Measurements from ENCODE around the gene PAPPA. TPM values are rescaled to one million over a fixed set of nuclear protein-coding genes. Genes with fewer than 3 reads are reported as not detected.

Gene PAPPA
- total RNA-seq, 2 donors from 2014 or later, result 0.09 TPM

DNA sequence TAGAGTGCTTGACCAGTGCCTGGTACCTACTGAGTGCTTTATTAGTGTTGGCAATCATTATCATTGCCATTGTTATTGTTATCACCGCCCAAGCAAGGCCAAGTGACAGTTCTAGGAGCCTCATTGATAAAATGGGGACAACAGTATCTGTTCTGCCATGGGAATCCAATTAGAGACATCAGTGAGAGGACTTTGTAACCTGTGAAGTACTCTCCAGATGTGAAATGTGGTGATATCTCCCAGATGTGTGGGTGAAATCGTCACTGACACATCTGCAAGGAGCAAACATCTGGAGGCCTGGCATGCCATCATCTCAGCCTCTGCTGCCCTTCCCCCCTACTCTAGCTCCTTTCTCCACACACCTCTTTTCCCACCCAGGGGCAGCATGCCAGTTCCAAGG lies 260.8 kb downstream of the PAPPA start:
- H3K9me3 ChIP-seq (ENCODE audit: control insufficient read depth, low read length), result no peaks in the 10 kb centered on the region
- H3K27me3 ChIP-seq (ENCODE audit: control insufficient read depth, insufficient read depth, low read length, poor library complexity, severe bottlenecking), result peaks cover 79% of the 10 kb centered on the region
- no peak overlapping the region for H3K4me3 ChIP-seq (ENCODE audit: low read length)
- DNase-seq, result no peak
- no peaks in the 10 kb centered on the region for H3K4me1 ChIP-seq (ENCODE audit: control insufficient read depth, insufficient read depth, low read length)
- Mint-ChIP-seq H3K4me3 (no peak overlapping the region), H3K36me3 (ENCODE audit: low read depth) (no peaks in the 10 kb centered on the region), H3K9me3 (no peaks in the 10 kb centered on the region), H3K4me1 (peaks cover 6% of the 10 kb centered on the region), H3K27ac (no peak overlapping the region), H3K27me3 (ENCODE audit: insufficient read depth) (peaks cover 75% of the 10 kb centered on the region)
- H3K27ac ChIP-seq (ENCODE audit: low read depth, low read length), result no peak overlapping the region
- TF ChIP-seq CTCF (conservative IDR thresholded peaks at IDR 0.05), result no peak
- H3K36me3 ChIP-seq (ENCODE audit: control insufficient read depth, insufficient read depth, low read length), result no peaks in the 10 kb centered on the region
- H3K9ac ChIP-seq (ENCODE audit: extremely low read depth, low read length, poor library complexity, severe bottlenecking), result no peak overlapping the region
- WGBS, 2 experiments (ENCODE audit: insufficient coverage in 1 of 2, insufficient read length in 1 of 2), result 56 to 67% methylated on average over 1 to 2 of the region's 2 CpGs

GRCh38 chr9:116416421-116416820 lies 262.8 kb downstream of the PAPPA start:
- no peaks in the 10 kb centered on the region for H3K9me3 ChIP-seq (ENCODE audit: control insufficient read depth, low read length)
- no peak for TF ChIP-seq CTCF (conservative IDR thresholded peaks at IDR 0.05)

GRCh38 chr9:116417464-116417863 lies 263.9 kb downstream of the PAPPA start:
- no peaks in the 10 kb centered on the region for H3K9me3 Mint-ChIP-seq
- H3K27ac Mint-ChIP-seq, result no peak overlapping the region
- no peaks in the 10 kb centered on the region for H3K36me3 Mint-ChIP-seq (ENCODE audit: low read depth)
- no peaks in the 10 kb centered on the region for H3K9me3 ChIP-seq (ENCODE audit: control insufficient read depth, low read length)
- no peak overlapping the region for H3K9ac ChIP-seq (ENCODE audit: extremely low read depth, low read length, poor library complexity, severe bottlenecking)
- H3K27me3 ChIP-seq (ENCODE audit: control insufficient read depth, insufficient read depth, low read length, poor library complexity, severe bottlenecking), result peaks cover 54% of the 10 kb centered on the region
- no peak overlapping the region for H3K27ac ChIP-seq (ENCODE audit: low read depth, low read length)
- H3K27me3 Mint-ChIP-seq (ENCODE audit: insufficient read depth), result peaks cover 69% of the 10 kb centered on the region
- no peak overlapping the region for H3K4me3 Mint-ChIP-seq
- H3K4me1 ChIP-seq (ENCODE audit: control insufficient read depth, insufficient read depth, low read length), result no peaks in the 10 kb centered on the region
- TF ChIP-seq CTCF (conservative IDR thresholded peaks at IDR 0.05), result no peak
- 87 to 100% methylated on average over 2 of the region's 2 CpGs for WGBS, 2 experiments (ENCODE audit: insufficient coverage in 1 of 2, insufficient read length in 1 of 2)
- no peak for DNase-seq
- H3K4me3 ChIP-seq (ENCODE audit: low read length), result no peak overlapping the region
- H3K4me1 Mint-ChIP-seq, result peaks cover 11% of the 10 kb centered on the region
- no peaks in the 10 kb centered on the region for H3K36me3 ChIP-seq (ENCODE audit: control insufficient read depth, insufficient read depth, low read length)

More at GRCh38 chr9:116416421-116416820, 262.8 kb downstream of the PAPPA start:
- Mint-ChIP-seq H3K27me3 (ENCODE audit: insufficient read depth) (peaks cover 73% of the 10 kb centered on the region), H3K27ac (no peak overlapping the region), H3K9me3 (no peaks in the 10 kb centered on the region), H3K4me3 (no peak overlapping the region), H3K4me1 (peaks cover 11% of the 10 kb centered on the region), H3K36me3 (ENCODE audit: low read depth) (no peaks in the 10 kb centered on the region)
- H3K4me1 ChIP-seq (ENCODE audit: control insufficient read depth, insufficient read depth, low read length), result no peaks in the 10 kb centered on the region
- H3K9ac ChIP-seq (ENCODE audit: extremely low read depth, low read length, poor library complexity, severe bottlenecking), result no peak overlapping the region
- 86% methylated on average over 1 of the region's 1 CpG; no CpG with 5 or more reads in 1 of the 2 experiments for WGBS, 2 experiments (ENCODE audit: insufficient coverage in 1 of 2, insufficient read length in 1 of 2)
- peaks cover 60% of the 10 kb centered on the region for H3K27me3 ChIP-seq (ENCODE audit: control insufficient read depth, insufficient read depth, low read length, poor library complexity, severe bottlenecking)
- no peak for DNase-seq
- H3K27ac ChIP-seq (ENCODE audit: low read depth, low read length), result no peak overlapping the region
- no peak overlapping the region for H3K4me3 ChIP-seq (ENCODE audit: low read length)
- H3K36me3 ChIP-seq (ENCODE audit: control insufficient read depth, insufficient read depth, low read length), result no peaks in the 10 kb centered on the region
